BJ (cell line): Measurements from ENCODE around the gene APEH. TPM values are rescaled to one million over a fixed set of nuclear protein-coding genes. Genes with fewer than 3 reads are reported as not detected.

Source experiments
- CTCF ChIA-PET: fragments of 350-600 bp; formaldehyde crosslinking; extraction: SDS; loops from one replicate; lab custom pipeline; 2021; ENCODE audit warnings: antibody characterized with exemption, inconsistent platforms; lab: Yijun Ruan, JAX
- POLR2A ChIA-PET: fragments of 300-600 bp; sonication (Branson Sonifier 250); formaldehyde crosslinking; extraction: SDS; loops from one replicate; lab custom pipeline; 2021; ENCODE audit warnings: antibody characterized with exemption; lab: Charles Lee
- DNase-seq: peaks from one replicate; pipeline ENCODE4 v3.0.0-alpha.2; 2011; ENCODE audit warnings: low read depth
- H3K27me3 ChIP-seq: 2 replicates; pipeline ENCODE4 v1.6.0; 2011; ENCODE audit warnings: low read length; ENCODE audit not compliant: control insufficient read depth, insufficient read depth
- H3K36me3 ChIP-seq: 2 replicates; pipeline ENCODE4 v1.5.1; 2011; ENCODE audit warnings: low read length; ENCODE audit not compliant: control insufficient read depth, insufficient read depth
- H3K4me3 ChIP-seq: 2 replicates; pipeline ENCODE4 v1.5.1; 2011; ENCODE audit warnings: low read depth, mild to moderate bottlenecking, control low read depth, low read length
- CTCF ChIP-seq: IDR thresholded peaks from 2 replicates; pipeline ENCODE4 v1.5.1; 2011; ENCODE audit warnings: low read depth, mild to moderate bottlenecking, control low read depth, inconsistent platforms, low read length, moderate library complexity; ENCODE audit not compliant: insufficient read depth
- polyA plus RNA-seq: library from polyadenylated mRNA; depleted of rRNA; stranded (reverse); fragments of >200 nt; gene quantifications from 2 replicates; pipeline ENCODE4 v1.2.3, GENCODE V29; 2011

The APEH gene
- polyA plus RNA-seq, 1 experiment: 165 TPM

- ChIA-PET POLR2A (interaction anchor here (0.5 kb wide), 1 partner anchor 124 kb away, joined by 13 read pairs; no protein-coding TSS in a partner anchor), CTCF (interaction anchor here (0.6 to 1.3 kb wide), 4 partner anchors 12 to 89 kb away, joined by 3 to 4 read pairs (median 3); no protein-coding TSS in a partner anchor)
- no peak for TF ChIP-seq CTCF
- DNase-seq: no peak
- peaks cover 14% of the 10 kb centered on the region for H3K27me3 ChIP-seq
- H3K4me3 ChIP-seq: no peak overlapping the region
- H3K36me3 ChIP-seq: no peaks in the 10 kb centered on the region
Measured at GRCh38 chr3:49628249-49628648, 45.9 kb upstream of the APEH start.

GRCh38 chr3:49629451-49629850, 44.7 kb upstream of the APEH start:
- no peak for DNase-seq
- Histone ChIP-seq H3K4me3 (no peak overlapping the region), H3K36me3 (no peaks in the 10 kb centered on the region), H3K27me3 (peaks cover 12% of the 10 kb centered on the region)
- CTCF ChIA-PET: interaction anchor here (1.2 kb wide), 1 partner anchor 90 kb away, joined by 4 read pairs; no protein-coding TSS in a partner anchor
- no peak for TF ChIP-seq CTCF
- POLR2A ChIA-PET: no interaction called here

GRCh38 chr3:49629866-49630265, 44.3 kb upstream of the APEH start:
- POLR2A ChIA-PET: no interaction called here
- TF ChIP-seq CTCF: no peak
- no peak for DNase-seq
- Histone ChIP-seq H3K27me3 (peaks cover 12% of the 10 kb centered on the region), H3K36me3 (no peaks in the 10 kb centered on the region), H3K4me3 (no peak overlapping the region)
- CTCF ChIA-PET: no interaction called here

- peaks cover 11% of the 10 kb centered on the region for H3K27me3 ChIP-seq
- no peak for TF ChIP-seq CTCF
- H3K36me3 ChIP-seq: no peaks in the 10 kb centered on the region
- ChIA-PET CTCF (no interaction called here), POLR2A (no interaction called here)
- H3K4me3 ChIP-seq: no peak overlapping the region
- DNase-seq: no peak
Measured at GRCh38 chr3:49630784-49631183, 43.4 kb upstream of the APEH start.

- Histone ChIP-seq H3K27me3 (peaks cover 3% of the 10 kb centered on the region), H3K4me3 (no peak overlapping the region), H3K36me3 (no peaks in the 10 kb centered on the region)
- no peak for TF ChIP-seq CTCF
- POLR2A ChIA-PET: no interaction called here
- CTCF ChIA-PET: no interaction called here
- DNase-seq: no peak
Measured at GRCh38 chr3:49634736-49635135, 39.4 kb upstream of the APEH start.
